GM18870 (cell line): ENCODE measurements around the gene FTSJ1.
A peak's percentile ranks its signal among the peaks of the same experiment; 100 is the strongest.
"Not testable (repeated sequence)": the region's sequence is repeated elsewhere in the genome, so short reads cannot be mapped to it uniquely, and the experiment has no call there.

ENCODE experiments used
- ATAC-seq: cut with Tn5 transposase; IDR thresholded peaks from one replicate; pipeline ENCODE4 v1.9.1; 2021; ENCODE audit warnings: moderate library complexity; ENCODE audit not compliant: unreplicated experiment

The FTSJ1 gene

GRCh38 chrX:48521353-48522243 is 45.6 kb downstream of the FTSJ1 start, which contains the start of gene EBP:
Gene EBP (plus strand): TSS chrX:48521808. CDS start chrX:48523772, 1,964 bp downstream.
- peak; percentile 92 for ATAC-seq

- ATAC-seq: no peak
These were observed 46.3 kb downstream of the FTSJ1 start for GRCh38 chrX:48522291-48522690.

GRCh38 chrX:48523682-48524081 is 47.7 kb downstream of the FTSJ1 start:
- ATAC-seq: no peak

- ATAC-seq: not testable (repeated sequence)
These were observed 49.9 kb downstream of the FTSJ1 start for GRCh38 chrX:48525853-48526252.

GRCh38 chrX:48530736-48531135 is 54.7 kb downstream of the FTSJ1 start:
- ATAC-seq: no peak

GRCh38 chrX:48531358-48531959 is 55.5 kb downstream of the FTSJ1 start:
- ATAC-seq: no peak

GRCh38 chrX:48532161-48532560 is 56.2 kb downstream of the FTSJ1 start:
- ATAC-seq: no peak

GRCh38 chrX:48533165-48533564 is 57.2 kb downstream of the FTSJ1 start:
- no peak for ATAC-seq
